ENCODE results near the gene SCN9A. TPM values are rescaled to one million over a fixed set of nuclear protein-coding genes. Genes with fewer than 3 reads are reported as not detected.
"Not testable (repeated sequence)": the region's sequence is repeated elsewhere in the genome, so short reads cannot be mapped to it uniquely, and the experiment has no call there.

SCN9A gene
- total and polyA plus RNA-seq, 2 of the 8 experiments (the other 6 are each of a cell fraction or from before 2014, with no cell fraction given), result 1.6 to 6.2 TPM

DNA sequence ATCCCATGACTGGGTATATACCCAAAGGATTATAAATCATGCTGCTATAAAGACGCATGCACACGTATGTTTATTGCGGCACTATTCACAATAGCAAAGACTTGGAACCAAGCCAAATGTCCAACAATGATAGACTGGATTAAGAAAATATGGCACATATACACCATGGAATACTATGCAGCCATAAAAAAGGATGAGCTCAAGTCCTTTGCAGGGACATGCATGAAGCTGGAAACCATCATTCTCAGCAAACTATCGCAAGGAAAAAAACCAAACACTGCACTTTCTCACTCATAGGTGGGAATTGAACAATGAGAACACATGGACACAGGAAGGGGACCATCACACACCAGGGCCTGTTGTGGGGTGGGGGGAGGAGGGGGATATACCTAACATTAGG lies 165.8 kb downstream of the SCN9A start:
- H2AFZ ChIP-seq (ENCODE audit: low read length); H3K4ac ChIP-seq (replicated peaks; ENCODE audit: insufficient read length, low read depth, low read length); H3K23ac ChIP-seq (ENCODE audit: insufficient read length); H2BK12ac ChIP-seq (ENCODE audit: low read depth, low read length); H2BK20ac ChIP-seq (ENCODE audit: low read length); H4K8ac ChIP-seq (ENCODE audit: extremely low read depth, insufficient read depth, low read length); H3K27me3 ChIP-seq (replicated peaks in 1 of 4; ENCODE audit: control insufficient read depth in 3 of 4, extremely low read depth in 1 of 4, insufficient read depth in 3 of 4, low read length in 3 of 4); H3K4me1 ChIP-seq (replicated peaks in 1 of 4; ENCODE audit: control insufficient read depth in 3 of 4, insufficient read depth in 4 of 4, low read length in 3 of 4); H3K23me2 ChIP-seq (ENCODE audit: low read depth, low read length); H2BK15ac ChIP-seq (ENCODE audit: low read length); H3K4me3 ChIP-seq (ENCODE audit: extremely low read depth in 1 of 4, insufficient read depth in 2 of 4, low read depth in 3 of 4, low read length in 4 of 4); H4K5ac ChIP-seq (ENCODE audit: insufficient read length, low read depth, low read length); H3K79me2 ChIP-seq (ENCODE audit: control insufficient read depth in 1 of 2, insufficient read depth in 2 of 2, low read length in 2 of 2); H2AK5ac ChIP-seq (ENCODE audit: low read depth, low read length); H3K4me2 ChIP-seq (ENCODE audit: insufficient read depth in 1 of 2, low read depth in 2 of 2, low read length in 2 of 2); H4K91ac ChIP-seq (replicated peaks; ENCODE audit: insufficient read length, low read length); DNase-seq (ENCODE audit: low read depth in 1 of 2, low spot score in 2 of 2); POLR2A ChIA-PET (ENCODE audit: partially characterized antibody); H3K36me3 ChIP-seq (ENCODE audit: control insufficient read depth in 2 of 4, insufficient read depth in 4 of 4, low read length in 3 of 4); CTCF ChIA-PET (ENCODE audit: partially characterized antibody); H3K27ac ChIP-seq (ENCODE audit: low read depth, low read length); H3K18ac ChIP-seq (ENCODE audit: extremely low read depth, low read length); H3K79me1 ChIP-seq (ENCODE audit: low read depth, low read length); FAIRE-seq; H3K14ac ChIP-seq (ENCODE audit: insufficient read length); H2BK5ac ChIP-seq (ENCODE audit: low read depth, low read length); H2BK120ac ChIP-seq (replicated peaks; ENCODE audit: low read depth, low read length); H3K9ac ChIP-seq (replicated peaks in 1 of 4; ENCODE audit: extremely low read depth in 1 of 4, low read depth in 3 of 4, low read length in 3 of 4); H3K56ac ChIP-seq (replicated peaks; ENCODE audit: insufficient read length, low read depth, low read length); H4K20me1 ChIP-seq (replicated peaks in 1 of 2; ENCODE audit: control insufficient read depth in 1 of 2, insufficient read depth in 2 of 2, low read length in 2 of 2); H3K9me3 ChIP-seq (ENCODE audit: insufficient read depth in 2 of 2, low read depth in 1 of 2, low read length in 1 of 2): not testable (repeated sequence)
- WGBS, 2 experiments (ENCODE audit: extremely low coverage in 1 of 2, insufficient coverage in 1 of 2, insufficient read length in 1 of 2, insufficient replicate concordance in 2 of 2, low coverage in 1 of 2, low lambda C conversion rate in 2 of 2, missing lambda C conversion rate in 1 of 2), result 88% methylated on average over 4 of the region's 4 CpGs; no CpG with 5 or more reads in 1 of the 2 experiments

DNA sequence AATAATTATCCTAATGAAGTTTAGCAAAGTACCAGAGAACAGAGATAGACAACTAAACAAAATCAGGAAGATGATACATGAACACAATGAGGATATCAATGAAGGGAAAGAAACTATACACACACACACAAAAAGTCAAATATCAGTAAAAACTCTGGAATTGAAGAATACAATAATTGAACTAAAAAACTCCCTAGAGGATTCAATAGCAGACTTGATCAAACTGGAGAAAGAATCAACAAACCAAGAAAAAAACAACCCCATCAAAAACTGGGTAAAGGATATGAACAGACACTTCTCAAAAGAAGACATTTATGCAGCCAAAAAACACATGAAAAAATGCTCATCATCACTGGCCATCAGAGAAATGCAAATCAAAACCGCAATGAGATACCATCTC lies 166.4 kb downstream of the SCN9A start:
- H3K23me2 ChIP-seq (ENCODE audit: low read depth, low read length); H2AFZ ChIP-seq (ENCODE audit: low read length); H4K8ac ChIP-seq (ENCODE audit: extremely low read depth, insufficient read depth, low read length); H4K5ac ChIP-seq (ENCODE audit: insufficient read length, low read depth, low read length); DNase-seq (ENCODE audit: low read depth in 1 of 2, low spot score in 2 of 2); CTCF ChIA-PET (ENCODE audit: partially characterized antibody); H2BK12ac ChIP-seq (ENCODE audit: low read depth, low read length); H3K27me3 ChIP-seq (replicated peaks in 1 of 4; ENCODE audit: control insufficient read depth in 3 of 4, extremely low read depth in 1 of 4, insufficient read depth in 3 of 4, low read length in 3 of 4); H3K4me2 ChIP-seq (ENCODE audit: insufficient read depth in 1 of 2, low read depth in 2 of 2, low read length in 2 of 2); H3K4me3 ChIP-seq (ENCODE audit: extremely low read depth in 1 of 4, insufficient read depth in 2 of 4, low read depth in 3 of 4, low read length in 4 of 4); H3K18ac ChIP-seq (ENCODE audit: extremely low read depth, low read length); H2BK15ac ChIP-seq (ENCODE audit: low read length); H3K4ac ChIP-seq (replicated peaks; ENCODE audit: insufficient read length, low read depth, low read length); FAIRE-seq; H4K91ac ChIP-seq (replicated peaks; ENCODE audit: insufficient read length, low read length); H3K14ac ChIP-seq (ENCODE audit: insufficient read length); H3K23ac ChIP-seq (ENCODE audit: insufficient read length); H2BK20ac ChIP-seq (ENCODE audit: low read length); H3K9ac ChIP-seq (replicated peaks in 1 of 4; ENCODE audit: extremely low read depth in 1 of 4, low read depth in 3 of 4, low read length in 3 of 4); H4K20me1 ChIP-seq (replicated peaks in 1 of 2; ENCODE audit: control insufficient read depth in 1 of 2, insufficient read depth in 2 of 2, low read length in 2 of 2); H3K36me3 ChIP-seq (ENCODE audit: control insufficient read depth in 2 of 4, insufficient read depth in 4 of 4, low read length in 3 of 4); H2AK5ac ChIP-seq (ENCODE audit: low read depth, low read length); POLR2A ChIA-PET (ENCODE audit: partially characterized antibody); H3K4me1 ChIP-seq (replicated peaks in 1 of 4; ENCODE audit: control insufficient read depth in 3 of 4, insufficient read depth in 4 of 4, low read length in 3 of 4); H3K56ac ChIP-seq (replicated peaks; ENCODE audit: insufficient read length, low read depth, low read length); H2BK120ac ChIP-seq (replicated peaks; ENCODE audit: low read depth, low read length); H3K79me1 ChIP-seq (ENCODE audit: low read depth, low read length); H3K79me2 ChIP-seq (ENCODE audit: control insufficient read depth in 1 of 2, insufficient read depth in 2 of 2, low read length in 2 of 2); H3K9me3 ChIP-seq (ENCODE audit: insufficient read depth in 2 of 2, low read depth in 1 of 2, low read length in 1 of 2); H3K27ac ChIP-seq (ENCODE audit: low read depth, low read length); H2BK5ac ChIP-seq (ENCODE audit: low read depth, low read length): not testable (repeated sequence)
- no CpG with 5 or more reads among the region's 1 CpG for WGBS, 2 experiments (ENCODE audit: extremely low coverage in 1 of 2, insufficient coverage in 1 of 2, insufficient read length in 1 of 2, insufficient replicate concordance in 2 of 2, low coverage in 1 of 2, low lambda C conversion rate in 2 of 2, missing lambda C conversion rate in 1 of 2)

Data from H1 (cell line).